Stimulated activated CD8-positive, alpha-beta memory T cell treated with anti-CD3 and anti-CD28 coated beads, Interleukin-12 subunit alpha, Interleukin-12 subunit beta, amount 100 ng/mL, for 4 hours (primary cell): Measurements from ENCODE around the gene DRD5.
"Not testable (repeated sequence)": the region's sequence is repeated elsewhere in the genome, so short reads cannot be mapped to it uniquely, and the experiment has no call there.

Experiments
- DNase-seq: peaks from one replicate; pipeline ENCODE4 v3.0.0-alpha.2; 2020; ENCODE audit warnings: low read depth

The DRD5 gene

GRCh38 chr4:9781343-9782135 is at the start of gene DRD5:
TSS of gene DRD5 (plus strand) at chr4:9781634. CDS start at chr4:9782030, 396 bp downstream.
- no peak for DNase-seq

- DNase-seq: not testable (repeated sequence)
These were observed 49.2 kb upstream of the DRD5 start for GRCh38 chr4:9732256-9732655.

- DNase-seq: no peak
These were observed 45.9 kb upstream of the DRD5 start for GRCh38 chr4:9735515-9735914.

- DNase-seq: not testable (repeated sequence)
These were observed 44.2 kb upstream of the DRD5 start for GRCh38 chr4:9737280-9737679.

- not testable (repeated sequence) for DNase-seq
These were observed 37.6 kb upstream of the DRD5 start for GRCh38 chr4:9743789-9744188.

GRCh38 chr4:9745782-9746181 is 35.7 kb upstream of the DRD5 start:
- no peak for DNase-seq

GRCh38 chr4:9758641-9759317 is 22.7 kb upstream of the DRD5 start:
- no peak for DNase-seq

- no peak for DNase-seq
These were observed 18.5 kb upstream of the DRD5 start for GRCh38 chr4:9762823-9763475.

GRCh38 chr4:9764155-9764696 is 17.2 kb upstream of the DRD5 start:
- no peak for DNase-seq

GRCh38 chr4:9765091-9765490 is 16.3 kb upstream of the DRD5 start:
- no peak for DNase-seq

GRCh38 chr4:9769321-9769720 is 12.1 kb upstream of the DRD5 start:
- no peak for DNase-seq

GRCh38 chr4:9771034-9771433 is 10.4 kb upstream of the DRD5 start:
- no peak for DNase-seq

GRCh38 chr4:9773471-9773870 is 8.0 kb upstream of the DRD5 start:
- DNase-seq: no peak

GRCh38 chr4:9782136-9782436 is 652 bp downstream of the DRD5 start:
- DNase-seq: no peak

GRCh38 chr4:9785891-9786290 is 4.5 kb downstream of the DRD5 start:
- not testable (repeated sequence) for DNase-seq

- DNase-seq: no peak
These were observed 10.9 kb downstream of the DRD5 start for GRCh38 chr4:9792381-9792780.

- not testable (repeated sequence) for DNase-seq
These were observed 15.2 kb downstream of the DRD5 start for GRCh38 chr4:9796641-9797040.

- DNase-seq: no peak
These were observed 19.4 kb downstream of the DRD5 start for GRCh38 chr4:9800848-9801247.

GRCh38 chr4:9804918-9805317 is 23.5 kb downstream of the DRD5 start:
- no peak for DNase-seq

GRCh38 chr4:9808077-9808476 is 26.6 kb downstream of the DRD5 start:
- DNase-seq: no peak

GRCh38 chr4:9811806-9812205 is 30.4 kb downstream of the DRD5 start:
- no peak for DNase-seq

- no peak for DNase-seq
These were observed 31.3 kb downstream of the DRD5 start for GRCh38 chr4:9812501-9813340.
